Panc1 (cell line): ENCODE measurements around the gene MAP1S. TPM values are rescaled to one million over a fixed set of nuclear protein-coding genes. Genes with fewer than 3 reads are reported as not detected.

Experiments used
- ATAC-seq: fragments of 200-7000 bp; cut with Tn5 transposase; 2 replicates; pipeline ENCODE4 v1.9.1; 2020; ENCODE audit warnings: mild to moderate bottlenecking, moderate library complexity
- BruUV-seq: library from RNA; stranded (reverse); fragments of 400-500 nt; replicated peaks from 2 replicates; lab custom pipeline; 2021; lab: Mats Ljungman, UMichigan
- CTCF ChIA-PET: fragments of 300-600 bp; sonication (Branson Sonifier 250); formaldehyde crosslinking; loops from one replicate; lab custom pipeline; 2022; ENCODE audit warnings: antibody characterized with exemption; lab: Charles Lee
- POLR2A ChIA-PET: fragments of 300-600 bp; sonication (Branson Sonifier 250); formaldehyde crosslinking; loops from one replicate; lab custom pipeline; 2022; ENCODE audit warnings: antibody characterized with exemption; lab: Charles Lee
- DNase-seq: peaks from one replicate; pipeline ENCODE4 v3.0.0-alpha.2; 2010; ENCODE audit warnings: low read depth, low spot score
- H3K27ac ChIP-seq: 2 replicates; pipeline ENCODE4 v1.5.1; 2011; ENCODE audit warnings: mild to moderate bottlenecking, low read length, inconsistent platforms
- H3K27me3 ChIP-seq: fragments of 200-500 bp; sonication (Bioruptor generic); 2 replicates; pipeline ENCODE4 v1.6.0; 2014; ENCODE audit warnings: low read length, inconsistent platforms; ENCODE audit not compliant: control insufficient read depth, insufficient read depth
- H3K36me3 ChIP-seq: fragments of 200-500 bp; sonication (Bioruptor generic); 2 replicates; pipeline ENCODE4 v1.5.1; 2014; ENCODE audit warnings: inconsistent platforms, mild to moderate bottlenecking, low read length, moderate library complexity; ENCODE audit not compliant: control insufficient read depth, insufficient read depth
- H3K4me1 ChIP-seq: 2 replicates; pipeline ENCODE4 v1.5.1; 2011; ENCODE audit warnings: inconsistent platforms, mild to moderate bottlenecking, low read length, moderate library complexity; ENCODE audit not compliant: control insufficient read depth, insufficient read depth
- H3K4me3 ChIP-seq, 2 experiments: 2 replicates each; pipeline ENCODE4 v1.5.1; 2011 to 2012; ENCODE audit warnings: low read depth in 2 of 2, low read length in 2 of 2, mild to moderate bottlenecking in 2 of 2, inconsistent platforms in 1 of 2, moderate library complexity in 1 of 2
- H3K9me3 ChIP-seq: fragments of 200-500 bp; sonication (Bioruptor generic); 2 replicates; pipeline ENCODE4 v1.5.1; 2014; ENCODE audit warnings: low read depth, mild to moderate bottlenecking, inconsistent platforms, low read length, moderate library complexity; ENCODE audit not compliant: control insufficient read depth, insufficient read depth
- CTCF ChIP-seq: fragments of 450-650 bp; IDR thresholded peaks from 2 replicates; pipeline ENCODE4 v1.5.1; 2017; ENCODE audit warnings: mild to moderate bottlenecking
- POLR2AphosphoS5 ChIP-seq: IDR thresholded peaks from 2 replicates; pipeline ENCODE4 v1.6.1; 2012; ENCODE audit warnings: mild to moderate bottlenecking, low read depth, low read length, moderate library complexity
- SIN3A ChIP-seq: IDR thresholded peaks from 2 replicates; pipeline ENCODE4 v1.6.1; 2012; ENCODE audit warnings: low read depth, mild to moderate bottlenecking, low read length, moderate library complexity, borderline replicate concordance; ENCODE audit not compliant: insufficient read depth
- TCF7L2 ChIP-seq: IDR thresholded peaks from 2 replicates; pipeline ENCODE4 v1.6.1; 2011; ENCODE audit warnings: mild to moderate bottlenecking, low read depth, low read length, inconsistent platforms
- in situ Hi-C: cut with HindIII; loops from 2 replicates; pipeline ENCODE4 v1.10.0; 2016; ENCODE audit warnings: low sequenced_read_pairs, low pct_unique_long_range_greater_than_20kb
- intact Hi-C: fragments of 100-400 bp; cut with micrococcal nuclease; formaldehyde crosslinking; loops from one replicate; pipeline ENCODE4 v1.10.0; 2022; ENCODE audit not compliant: unreplicated experiment
- total RNA-seq: library from RNA; stranded (reverse); gene quantifications from one replicate; pipeline ENCODE4 v1.2.1, GENCODE V29; 2021; ENCODE audit not compliant: unreplicated experiment
- TF ChIP-seq, protein P1 (sequence below), 2 experiments: IDR thresholded peaks; 2 replicates each; pipeline ENCODE4 v1.6.1; 2011 to 2012; ENCODE audit warnings: low read depth in 2 of 2, control low read depth in 1 of 2, low read length in 1 of 2, mild to moderate bottlenecking in 1 of 2, moderate library complexity in 1 of 2; ENCODE audit not compliant: insufficient read depth in 1 of 2

MAP1S gene
- total RNA-seq, 1 experiment from 2014 or later, result 56.6 TPM

GRCh38 chr19:17766543-17767131, 47.4 kb downstream of the MAP1S start:
- CTCF ChIA-PET, result interaction anchor here (0.6 to 1.3 kb wide), 9 partner anchors 12 to 358 kb away, joined by 3 to 10 read pairs (median 3); no protein-coding TSS in a partner anchor
- POLR2A ChIA-PET, result interaction anchor here (0.6 kb wide), 1 partner anchor 23 kb away, joined by 3 read pairs; no protein-coding TSS in a partner anchor
- in situ Hi-C loops (no loop called here), intact Hi-C loops (no loop called here)
- Histone ChIP-seq H3K27me3 (no peaks in the 10 kb centered on the region), H3K4me1 (peaks cover 3% of the 10 kb centered on the region; the same call in 1 of the 2 replicates), H3K27ac (no peak overlapping the region), H3K36me3 (no peaks in the 10 kb centered on the region), H3K9me3 (no peaks in the 10 kb centered on the region), H3K4me3 (peak overlapping the region; percentile 25 to 34)
- no TSS peak for BruUV-seq
- ATAC-seq (peak; percentile 96), DNase-seq (no peak)
- TF ChIP-seq, protein P1, sequence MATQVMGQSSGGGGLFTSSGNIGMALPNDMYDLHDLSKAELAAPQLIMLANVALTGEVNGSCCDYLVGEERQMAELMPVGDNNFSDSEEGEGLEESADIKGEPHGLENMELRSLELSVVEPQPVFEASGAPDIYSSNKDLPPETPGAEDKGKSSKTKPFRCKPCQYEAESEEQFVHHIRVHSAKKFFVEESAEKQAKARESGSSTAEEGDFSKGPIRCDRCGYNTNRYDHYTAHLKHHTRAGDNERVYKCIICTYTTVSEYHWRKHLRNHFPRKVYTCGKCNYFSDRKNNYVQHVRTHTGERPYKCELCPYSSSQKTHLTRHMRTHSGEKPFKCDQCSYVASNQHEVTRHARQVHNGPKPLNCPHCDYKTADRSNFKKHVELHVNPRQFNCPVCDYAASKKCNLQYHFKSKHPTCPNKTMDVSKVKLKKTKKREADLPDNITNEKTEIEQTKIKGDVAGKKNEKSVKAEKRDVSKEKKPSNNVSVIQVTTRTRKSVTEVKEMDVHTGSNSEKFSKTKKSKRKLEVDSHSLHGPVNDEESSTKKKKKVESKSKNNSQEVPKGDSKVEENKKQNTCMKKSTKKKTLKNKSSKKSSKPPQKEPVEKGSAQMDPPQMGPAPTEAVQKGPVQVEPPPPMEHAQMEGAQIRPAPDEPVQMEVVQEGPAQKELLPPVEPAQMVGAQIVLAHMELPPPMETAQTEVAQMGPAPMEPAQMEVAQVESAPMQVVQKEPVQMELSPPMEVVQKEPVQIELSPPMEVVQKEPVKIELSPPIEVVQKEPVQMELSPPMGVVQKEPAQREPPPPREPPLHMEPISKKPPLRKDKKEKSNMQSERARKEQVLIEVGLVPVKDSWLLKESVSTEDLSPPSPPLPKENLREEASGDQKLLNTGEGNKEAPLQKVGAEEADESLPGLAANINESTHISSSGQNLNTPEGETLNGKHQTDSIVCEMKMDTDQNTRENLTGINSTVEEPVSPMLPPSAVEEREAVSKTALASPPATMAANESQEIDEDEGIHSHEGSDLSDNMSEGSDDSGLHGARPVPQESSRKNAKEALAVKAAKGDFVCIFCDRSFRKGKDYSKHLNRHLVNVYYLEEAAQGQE (IDR thresholded peaks at IDR 0.05; ENCODE audit: insufficient read depth in 1 of 2, low read depth in 2 of 2, low read length in 1 of 2), result 0 out of 4 replicates have a peak, but pooled peaks of 1 of the 2 experiments have one; percentile 32
- TF ChIP-seq CTCF (peak; percentile 95), SIN3A (no peak), TCF7L2 (no peak), POLR2AphosphoS5 (no peak)

- intact Hi-C loops, result no loop called here
- no peak for ATAC-seq
- H3K9me3 ChIP-seq, result no peaks in the 10 kb centered on the region
- DNase-seq, result no peak
- in situ Hi-C loops, result no loop called here
- H3K4me1 ChIP-seq, result peaks cover 3% of the 10 kb centered on the region; the same call in 1 of the 2 replicates
- no peak overlapping the region for H3K27ac ChIP-seq
- no peak overlapping the region for H3K4me3 ChIP-seq
- no TSS peak for BruUV-seq
- H3K36me3 ChIP-seq, result no peaks in the 10 kb centered on the region
- ChIA-PET POLR2A (interaction anchor here (0.6 kb wide), 1 partner anchor 24 kb away, joined by 3 read pairs; no protein-coding TSS in a partner anchor), CTCF (interaction anchor here (0.8 kb wide), 1 partner anchor 191 kb away, joined by 6 read pairs; no protein-coding TSS in a partner anchor)
- no peaks in the 10 kb centered on the region for H3K27me3 ChIP-seq
- TF ChIP-seq, protein P1 (IDR thresholded peaks at IDR 0.05; ENCODE audit: insufficient read depth in 1 of 2, low read depth in 2 of 2, low read length in 1 of 2), result no peak
- TF ChIP-seq TCF7L2 (no peak), CTCF (no peak), SIN3A (no peak), POLR2AphosphoS5 (no peak)
Measured at GRCh38 chr19:17767559-17767958, 48.3 kb downstream of the MAP1S start.
